K562 (cell line): Measurements from ENCODE around the gene CAMK1D. TPM values are rescaled to one million over a fixed set of nuclear protein-coding genes. Genes with fewer than 3 reads are reported as not detected.

ENCODE experiments used
- ATAC-seq: fragments of 200-7000 bp; cut with Tn5 transposase; 3 replicates; pipeline ENCODE4 v1.9.1; 2020; ENCODE audit warnings: moderate library complexity
- BruUV-seq: library from RNA; stranded (reverse); fragments of 400-500 nt; replicated peaks from 2 replicates; lab custom pipeline; 2021; lab: Mats Ljungman, UMichigan
- CTCF ChIA-PET: fragments of 300-600 bp; formaldehyde crosslinking; extraction: SDS; loops from one replicate; lab custom pipeline; 2021; ENCODE audit warnings: low intra/inter-chr PET ratio; lab: Yijun Ruan, JAX
- POLR2A ChIA-PET: fragments of 300-600, 350-650 bp; sonication (Branson Sonifier 250); formaldehyde crosslinking; extraction: SDS; loops from one replicate; lab custom pipeline; 2021; ENCODE audit warnings: antibody characterized with exemption, inconsistent platforms; lab: Yijun Ruan, JAX
- DNase-seq, 4 experiments: peaks; one replicate each; pipeline versions ENCODE4 v3.0.0 to v3.0.0-alpha.2; 2011 to 2018; ENCODE audit warnings: low spot score in 3 of 4, mixed read lengths in 3 of 4; ENCODE audit errors: extremely low read depth in 1 of 4
- FAIRE-seq: peaks from 2 replicates; lab custom pipeline; 2011; peaks lifted over from hg19 to GRCh38; lab: Jason Lieb, UNC
- H2AFZ ChIP-seq: 2 replicates; pipeline ENCODE4 v1.6.0; 2011; ENCODE audit warnings: low read depth, low read length, control low read depth, inconsistent platforms
- H3K27ac ChIP-seq: fragments of 200-600 bp; 3 replicates; pipeline ENCODE4 v1.8.0; 2011; ENCODE audit warnings: low read depth, mild to moderate bottlenecking, control low read depth, inconsistent platforms, low read length, moderate library complexity, mixed read lengths; ENCODE audit errors: extremely low read depth
- H3K27me3 ChIP-seq, 2 experiments: fragments of 300-600 bp in 1 of 2; 2 replicates in 1 of 2; 3 replicates in 1 of 2; pipeline versions ENCODE4 v1.6.0 to v1.8.0; 2011; ENCODE audit warnings: inconsistent platforms in 2 of 2, low read length in 2 of 2, mild to moderate bottlenecking in 1 of 2, mixed read lengths in 1 of 2, moderate library complexity in 1 of 2; ENCODE audit not compliant: control insufficient read depth in 2 of 2, insufficient read depth in 2 of 2
- H3K36me3 ChIP-seq: fragments of 300-600 bp; 3 replicates; pipeline ENCODE4 v1.8.0; 2011; ENCODE audit warnings: mild to moderate bottlenecking, low read length, inconsistent platforms; ENCODE audit not compliant: control insufficient read depth, insufficient read depth
- H3K4me1 ChIP-seq, 2 experiments: fragments of 200-600 bp in 1 of 2; replicated peaks in 1 of 2; 2 replicates in 1 of 2; 3 replicates in 1 of 2; pipeline versions ENCODE4 v1.5.1 to v1.8.0; 2011; ENCODE audit warnings: inconsistent platforms in 2 of 2, low read length in 2 of 2, mild to moderate bottlenecking in 1 of 2, mixed read lengths in 1 of 2, moderate library complexity in 1 of 2; ENCODE audit not compliant: control insufficient read depth in 2 of 2, insufficient read depth in 2 of 2
- H3K4me2 ChIP-seq: 2 replicates; pipeline ENCODE4 v1.6.1; 2011; ENCODE audit warnings: low read length, control low read depth, inconsistent platforms, mixed read lengths; ENCODE audit not compliant: insufficient read depth
- H3K4me3 ChIP-seq: fragments of 200-600 bp; sonication (generic), shearing (Covaris generic); 2 replicates; pipeline ENCODE4 v1.5.1; 2016; ENCODE audit warnings: control low read depth, inconsistent platforms
- H3K79me2 ChIP-seq: fragments of 200-600 bp; 3 replicates; pipeline ENCODE4 v1.8.0; 2011; ENCODE audit warnings: low read length, inconsistent platforms; ENCODE audit not compliant: control insufficient read depth, insufficient read depth
- H3K9ac ChIP-seq, 2 experiments: 2 replicates each; pipeline versions ENCODE4 v1.6.0 to v1.6.1; 2011; ENCODE audit warnings: low read depth in 2 of 2, low read length in 2 of 2, control low read depth in 1 of 2, inconsistent platforms in 1 of 2, mild to moderate bottlenecking in 1 of 2, mixed read lengths in 1 of 2; ENCODE audit not compliant: insufficient read depth in 1 of 2
- H3K9me1 ChIP-seq: one replicate; pipeline ENCODE4 v1.6.0; 2011; ENCODE audit warnings: inconsistent platforms, mild to moderate bottlenecking, low read length, moderate library complexity; ENCODE audit not compliant: control insufficient read depth, insufficient read depth
- H3K9me3 ChIP-seq: replicated peaks from 2 replicates; pipeline ENCODE4 v1.5.1; 2011; ENCODE audit warnings: low read depth, low read length, inconsistent platforms; ENCODE audit not compliant: control insufficient read depth, insufficient read depth
- H4K20me1 ChIP-seq: replicated peaks from 2 replicates; pipeline ENCODE4 v1.6.1; 2011; ENCODE audit warnings: low read length, inconsistent platforms, mixed read lengths; ENCODE audit not compliant: control insufficient read depth, insufficient read depth
- ARID1B ChIP-seq: fragments of 450-650 bp; IDR thresholded peaks from 2 replicates; pipeline ENCODE4 v1.6.1; 2016; ENCODE audit warnings: antibody characterized with exemption, mild to moderate bottlenecking, inconsistent platforms
- HDAC2 ChIP-seq: fragments of 450-650 bp; IDR thresholded peaks from 2 replicates; pipeline ENCODE4 v1.6.1; 2016; ENCODE audit warnings: mild to moderate bottlenecking
- HLTF ChIP-seq: fragments of 450-650 bp; IDR thresholded peaks from 2 replicates; pipeline ENCODE4 v1.6.1; 2016
- MYBL2 ChIP-seq, 2 experiments: fragments of 450-650 bp in 1 of 2; sonication (generic) in 1 of 2; formaldehyde crosslinking in 1 of 2; IDR thresholded peaks; 2 replicates each; pipeline versions ENCODE4 v1.6.1 to v1.8.1; 2017 to 2022; ENCODE audit warnings: borderline replicate concordance in 1 of 2, inconsistent platforms in 1 of 2, low read depth in 1 of 2, mild to moderate bottlenecking in 1 of 2, missing genetic modification reagents in 1 of 2, moderate library complexity in 1 of 2
- PHTF2 ChIP-seq: fragments of 250-450 bp; sonication (Bioruptor Pico); IDR thresholded peaks from 2 replicates; pipeline ENCODE4 v1.5.0; 2021; ENCODE audit warnings: mild to moderate bottlenecking
- POLR2B ChIP-seq: fragments of 450-650 bp; IDR thresholded peaks from 2 replicates; pipeline ENCODE4 v1.6.1; 2018; ENCODE audit warnings: low read depth; ENCODE audit not compliant: partially characterized antibody
- RUNX1 ChIP-seq: sonication (generic); IDR thresholded peaks from 2 replicates; pipeline ENCODE4 v1.6.1; 2016; ENCODE audit warnings: antibody characterized with exemption, low read depth
- SP1 ChIP-seq: sonication (generic); formaldehyde crosslinking; IDR thresholded peaks from 2 replicates; pipeline ENCODE4 v1.8.1; 2022; ENCODE audit warnings: mild to moderate bottlenecking, missing genetic modification reagents
- SREBF1 ChIP-seq: fragments of 150-350 bp; IDR thresholded peaks from 2 replicates; pipeline ENCODE4 v1.6.1; 2014; ENCODE audit warnings: antibody characterized with exemption, low read depth, low read length, borderline replicate concordance
- TCFL5 ChIP-seq: fragments of 250-450 bp; sonication (Bioruptor Pico); conservative IDR thresholded peaks from 2 replicates; pipeline ENCODE4 v1.6.1; 2021; ENCODE audit warnings: mild to moderate bottlenecking, moderate library complexity, matching md5 sums
- VEZF1 ChIP-seq: fragments of 200-800 bp; sonication (Bioruptor generic); IDR thresholded peaks from 2 replicates; pipeline ENCODE4 v1.6.1; 2017; ENCODE audit warnings: missing genetic modification characterization, missing compliant biosample characterization
- ZBTB11 ChIP-seq, 3 experiments: fragments of 200-800 bp in 1 of 3; fragments of 250-450 bp in 1 of 3; fragments of 450-650 bp in 1 of 3; sonication (Bioruptor Pico) in 1 of 3; sonication (Bioruptor generic) in 1 of 3; formaldehyde crosslinking in 1 of 3; IDR thresholded peaks; 2 replicates each; pipeline versions ENCODE4 v1.6.1 to v1.8.0; 2016 to 2022; ENCODE audit warnings: mild to moderate bottlenecking in 2 of 3, missing genetic modification characterization in 2 of 3, missing compliant biosample characterization in 1 of 3, moderate library complexity in 1 of 3
- ZNF431 ChIP-seq: sonication (generic); formaldehyde crosslinking; IDR thresholded peaks from 2 replicates; pipeline ENCODE4 v1.8.0; 2022; ENCODE audit warnings: mild to moderate bottlenecking, missing genetic modification reagents
- ZNF668 ChIP-seq: fragments of 250-450 bp; sonication (Bioruptor Pico); IDR thresholded peaks from 2 replicates; pipeline ENCODE4 v1.8.0; 2022; ENCODE audit warnings: mild to moderate bottlenecking, inconsistent platforms
- WGBS: fragments of 100-300 bp; shearing (Covaris generic); methylation state at CpG from one replicate; pipeline ENCODE4 v1.1.6; 2016; ENCODE audit warnings: low coverage, mixed read lengths; ENCODE audit not compliant: insufficient coverage; ENCODE audit errors: missing lambda C conversion rate; 5-methylcytosine and 5-hydroxymethylcytosine counted together
- in situ Hi-C: fragments of 300-500 bp; cut with MboI; formaldehyde crosslinking; loops from 4 replicates; pipeline ENCODE4 v1.15.0; 2018; ENCODE audit warnings: inconsistent platforms, mixed read lengths
- intact Hi-C: fragments of 100-400 bp; cut with micrococcal nuclease; formaldehyde crosslinking; loops from 2 replicates; pipeline ENCODE4 v1.14.2; 2022
- polyA plus RNA-seq, 8 experiments: library from polyadenylated mRNA; depleted of rRNA in 4 of 8; stranded (reverse) in 5 of 8; unstranded in 3 of 8; fragments of >200 nt; fragmentation: Nextera tagmentation in 2 of 8; fragmentation: Illumina TruSeq in 1 of 8; extraction: Ambion mirVana in 2 of 8; extraction: Trizol in 1 of 8; gene quantifications; 2 replicates each; pipeline versions ENCODE4 v1.2.1 to v1.2.3, GENCODE V29; 2011 to 2014; ENCODE audit warnings: inconsistent platforms in 1 of 8, missing spikeins in 1 of 8
- total RNA-seq, 7 experiments: library from RNA; depleted of rRNA in 6 of 7; stranded (reverse); fragments of >200 nt in 6 of 7; fragmentation: Illumina TruSeq in 2 of 7; extraction: Trizol in 2 of 7; gene quantifications; 2 replicates each; pipeline versions ENCODE4 v1.2.1 to v1.2.3, GENCODE V29; 2011 to 2021; ENCODE audit warnings: low replicate concordance in 1 of 7

The CAMK1D gene
- total and polyA plus RNA-seq, 9 of the 15 experiments (the other 6 are each of a cell fraction or from before 2014, with no cell fraction given): 0.12 to 0.24 (median 0.20) TPM; not detected in 5

GRCh38 chr10:12849319-12850181, 500.2 kb downstream of the CAMK1D start (continued):
- TF ChIP-seq ZBTB11 (CRISPR knock-in tag; IDR thresholded peaks at IDR 0.05) (no peak), ZNF668 (CRISPR knock-in tag) (no peak), ARID1B (no peak), ZNF431 (CRISPR knock-in tag) (no peak)
- TF ChIP-seq, all 486 proteins: peak for 0

- no peak for FAIRE-seq
- Histone ChIP-seq H3K4me2 (no peak overlapping the region), H3K9me1 (no peaks in the 10 kb centered on the region), H3K27ac (no peak overlapping the region), H3K4me1 (no peaks in the 10 kb centered on the region), H3K9me3 (no peaks in the 10 kb centered on the region), H4K20me1 (no peaks in the 10 kb centered on the region), H3K36me3 (no peaks in the 10 kb centered on the region), H3K9ac (no peak overlapping the region), H3K4me3 (no peak overlapping the region), H2AFZ (no peak overlapping the region), H3K79me2 (no peaks in the 10 kb centered on the region), H3K27me3 (peaks cover 5 to 23% of the 10 kb centered on the region in 2 experiments; a peak in 3 of 5 replicates)
- ChIA-PET CTCF (no interaction called here), POLR2A (no interaction called here)
- BruUV-seq: no TSS peak
- in situ Hi-C loops: no loop called here
- ATAC-seq: no peak
- WGBS: 4% methylated on average over 2 of the region's 2 CpGs
- intact Hi-C loops: no loop called here
- DNase-seq: no peak
- TF ChIP-seq POLR2B (no peak), MYBL2 (IDR thresholded peaks at IDR 0.05; ENCODE audit: low read depth) (no peak), MYBL2 (CRISPR knock-in tag; IDR thresholded peaks at IDR 0.05; ENCODE audit: borderline replicate concordance) (no peak), HLTF (no peak), PHTF2 (CRISPR knock-in tag) (no peak), TCFL5 (no peak), SP1 (CRISPR knock-in tag) (no peak), HDAC2 (no peak), RUNX1 (no peak), VEZF1 (CRISPR knock-in tag) (no peak), SREBF1 (no peak)
Measured at GRCh38 chr10:12852687-12853086, 503.3 kb downstream of the CAMK1D start.
